HepG2 (cell line): ENCODE results near the gene KDELR3. TPM values are rescaled to one million over a fixed set of nuclear protein-coding genes. Genes with fewer than 3 reads are reported as not detected.

Experiments
- ATM ChIP-seq: fragments of 450-650 bp; IDR thresholded peaks from 2 replicates; pipeline ENCODE4 v1.7.1; 2017; ENCODE audit warnings: mild to moderate bottlenecking, borderline replicate concordance
- CHCHD3 ChIP-seq: sonication (generic); formaldehyde crosslinking; IDR thresholded peaks from 2 replicates; pipeline ENCODE4 v1.8.0; 2022; ENCODE audit warnings: mild to moderate bottlenecking, missing genetic modification reagents, moderate library complexity
- FOXO1 ChIP-seq: sonication (generic); formaldehyde crosslinking; IDR thresholded peaks from 2 replicates; pipeline ENCODE4 v1.4.0; 2020; ENCODE audit warnings: missing genetic modification reagents
- GABPA ChIP-seq, 2 experiments: IDR thresholded peaks; 2 replicates each; pipeline ENCODE4 v1.6.1; 2011 to 2016; ENCODE audit warnings: low read depth in 2 of 2, low read length in 1 of 2, missing biosample characterization in 1 of 2, missing genetic modification characterization in 1 of 2
- POLR2G ChIP-seq: fragments of 200-400 bp; formaldehyde crosslinking; IDR thresholded peaks from 2 replicates; pipeline ENCODE4 v1.6.1; 2018; ENCODE audit warnings: mild to moderate bottlenecking, low read depth, low read length, moderate library complexity
- PRDM15 ChIP-seq: sonication (generic); formaldehyde crosslinking; IDR thresholded peaks from 2 replicates; pipeline ENCODE4 v1.4.0; 2020; ENCODE audit warnings: missing genetic modification reagents
- REL ChIP-seq: sonication (generic); formaldehyde crosslinking; conservative IDR thresholded peaks from 2 replicates; pipeline ENCODE4 v1.8.0; 2022; ENCODE audit warnings: mild to moderate bottlenecking, missing genetic modification reagents, moderate library complexity
- SP5 ChIP-seq: IDR thresholded peaks from 2 replicates; pipeline ENCODE4 v1.6.1; 2016; ENCODE audit warnings: low read depth, borderline replicate concordance
- TP53 ChIP-seq: sonication (generic); formaldehyde crosslinking; conservative IDR thresholded peaks from 2 replicates; pipeline ENCODE4 v1.4.0; 2020; ENCODE audit warnings: missing genetic modification reagents
- ZFP1 ChIP-seq: IDR thresholded peaks from 2 replicates; pipeline ENCODE4 v1.6.1; 2016
- ZFP41 ChIP-seq: sonication (generic); formaldehyde crosslinking; IDR thresholded peaks from 2 replicates; pipeline ENCODE4 v1.4.0; 2020; ENCODE audit warnings: mild to moderate bottlenecking, missing genetic modification reagents, borderline replicate concordance
- ZHX2 ChIP-seq, 2 experiments: sonication (generic) in 1 of 2; formaldehyde crosslinking in 1 of 2; IDR thresholded peaks; 2 replicates each; pipeline versions ENCODE4 v1.6.1 to v1.9.0; 2014 to 2022; ENCODE audit warnings: antibody characterized with exemption in 1 of 2, borderline replicate concordance in 1 of 2, inconsistent platforms in 1 of 2, low read depth in 1 of 2, missing genetic modification reagents in 1 of 2
- ZMYM3 ChIP-seq: sonication (generic); formaldehyde crosslinking; IDR thresholded peaks from 2 replicates; pipeline ENCODE4 v1.5.1; 2020; ENCODE audit warnings: mild to moderate bottlenecking, missing genetic modification reagents
- ZNF280D ChIP-seq: sonication (generic); formaldehyde crosslinking; IDR thresholded peaks from 2 replicates; pipeline ENCODE4 v1.5.1; 2020; ENCODE audit warnings: mild to moderate bottlenecking, missing genetic modification reagents
- ZSCAN31 ChIP-seq: sonication (generic); formaldehyde crosslinking; IDR thresholded peaks from 2 replicates; pipeline ENCODE4 v1.5.0; 2020; ENCODE audit warnings: low read depth, mild to moderate bottlenecking, missing genetic modification reagents
- polyA plus RNA-seq, 8 experiments: library from polyadenylated mRNA; depleted of rRNA in 3 of 8; stranded (reverse) in 7 of 8; unstranded in 1 of 8; fragments of >200 nt; fragmentation: Illumina TruSeq in 4 of 8; extraction: Trizol in 4 of 8; gene quantifications; 2 replicates each; pipeline versions ENCODE4 v1.2.1 to v1.2.3, GENCODE V29; 2011 to 2016; ENCODE audit warnings: low read depth in 4 of 8, missing spikeins in 1 of 8, mixed read lengths in 1 of 8; ENCODE audit not compliant: insufficient read depth in 1 of 8
- total RNA-seq, 5 experiments: library from RNA; depleted of rRNA; stranded (reverse); fragments of >200 nt; fragmentation: Illumina TruSeq; extraction: Trizol; gene quantifications; 2 replicates each; pipeline ENCODE4 v1.2.3, GENCODE V29; 2016; ENCODE audit warnings: low read depth in 1 of 5

Gene KDELR3
- total and polyA plus RNA-seq, 2 of the 13 experiments (the other 11 are each of a cell fraction or from before 2014, with no cell fraction given) = 24.2 to 65.7 TPM

GRCh38 chr22:38462960-38463784 lies 4.7 kb upstream of the KDELR3 start (continued):
- TF ChIP-seq REL (CRISPR knock-in tag) (no peak), PRDM15 (peak; percentile 99), FOXO1 (CRISPR knock-in tag) (peak; percentile 44; the same call in 1 of the 2 replicates), ZMYM3 (CRISPR knock-in tag) (peak; percentile 78), ATM (no peak), ZFP1 (CRISPR knock-in tag) (peak; percentile 59; the same call in 1 of the 2 replicates), SP5 (CRISPR knock-in tag) (0 out of 2 replicates have a peak, but pooled peaks have one; percentile 15), GABPA (IDR thresholded peaks at IDR 0.05; ENCODE audit: low read depth, low read length) (no peak), GABPA (CRISPR knock-in tag; IDR thresholded peaks at IDR 0.05; ENCODE audit: low read depth) (peak; percentile 46), ZHX2 (IDR thresholded peaks at IDR 0.05; ENCODE audit: low read depth) (0 out of 2 replicates have a peak, but pooled peaks have one; percentile 45), ZHX2 (CRISPR knock-in tag; IDR thresholded peaks at IDR 0.05; ENCODE audit: borderline replicate concordance) (no peak), ZFP41 (CRISPR knock-in tag) (no peak), POLR2G (peak; percentile 69), ZSCAN31 (CRISPR knock-in tag) (no peak), ZNF280D (CRISPR knock-in tag) (0 out of 2 replicates have a peak, but pooled peaks have one; percentile 8), CHCHD3 (CRISPR knock-in tag) (no peak), TP53 (CRISPR knock-in tag) (no peak)
